Pancreas (tissue), 10 donors: ENCODE measurements around the gene WWC1. TPM values are rescaled to one million over a fixed set of nuclear protein-coding genes. Genes with fewer than 3 reads are reported as not detected.

ENCODE experiments used
- ATAC-seq, 4 donors: fragments of 200-7000 bp; cut with Tn5 transposase; one replicate each; pipeline versions ENCODE4 v1.8.0 to v1.9.1; 2020; ENCODE audit warnings: mild to moderate bottlenecking in 4 of 4, moderate library complexity in 4 of 4
- DNase-seq, 6 donors: peaks; one replicate each; pipeline ENCODE4 v3.0.0-alpha.2; 2020
- FAIRE-seq: peaks from 2 replicates; lab custom pipeline; 2012; peaks lifted over from hg19 to GRCh38; lab: Jason Lieb, UNC
- H3K27ac ChIP-seq, 4 donors: fragments of 200-600 bp; sonication (generic); 1 replicate in 3 of 4; 2 replicates in 1 of 4; pipeline versions ENCODE4 v1.5.0 to v1.8.0; 2020
- H3K27me3 ChIP-seq, 4 donors: fragments of 200-600 bp; one replicate each; pipeline ENCODE4 v1.8.0; 2021
- H3K36me3 ChIP-seq, 3 donors: fragments of 200-600 bp; sonication (generic) in 1 of 3; one replicate each; pipeline versions ENCODE4 v1.5.0 to v1.8.0; 2020 to 2021
- H3K4me1 ChIP-seq, 3 donors: fragments of 200-600 bp; one replicate each; pipeline ENCODE4 v1.8.0; 2021
- H3K4me3 ChIP-seq, 4 donors: fragments of 200-600 bp; sonication (generic) in 2 of 4; one replicate each; pipeline versions ENCODE4 v1.5.0 to v1.8.0; 2020 to 2021
- H3K9me3 ChIP-seq, 4 donors: fragments of 200-600 bp; one replicate each; pipeline ENCODE4 v1.8.0; 2021
- CTCF ChIP-seq, 4 donors: fragments of 200-600 bp; sonication (generic) in 3 of 4; IDR thresholded peaks; one replicate each; pipeline versions ENCODE4 v1.5.0 to v1.8.0; 2021; ENCODE audit warnings: antibody characterized with exemption in 4 of 4
- WGBS, 2 donors: extraction: QIAGEN DNeasy Blood & Tissue Kit; methylation state at CpG; one replicate each; pipeline ENCODE4 v1.1.7; 2013; 5-methylcytosine and 5-hydroxymethylcytosine counted together
- intact Hi-C, 3 donors: fragments of 100-400 bp; cut with DNase I; formaldehyde crosslinking; loops; one replicate each; pipeline versions ENCODE4 v1.11.1 to v1.14.2; 2022
- polyA plus RNA-seq, 2 donors: library from polyadenylated mRNA; stranded (reverse); fragments of 200-250 nt; gene quantifications; one replicate each; pipeline ENCODE4 v1.2.3, GENCODE V29; 2013
- total RNA-seq, 6 donors: library from RNA; stranded (reverse); fragmentation: NEBNext Ultra II Directional in 4 of 6; extraction: Animal tissue kit (Norgen Biotek cat#: 25700) in 4 of 6; gene quantifications; one replicate each; pipeline versions ENCODE4 v1.2.1 to v1.2.4, GENCODE V29; 2021 to 2023
- donor health status: healthy with polysubstance abuse.
- donor health status: DM: no; HTN: no; CAD: no; lungs with moderate emphysema.
- donor health status: DM: no; HTN: no; CAD: no.
- donor health status: control.
- donor health status: control.
- donor health status: Bipolar disorder and iron deficiency.
- donor health status: DM: yes; HTN: yes; CAD: no.
- donor health status: DM: no; HTN: no; CAD: no.
- donor health status: DM: no; HTN: no; CAD: no.
- donor health status: DM: yes; HTN: yes; CAD: no.

Gene WWC1
- total and polyA plus RNA-seq, 8 donors, result 35.0 to 54.2 (median 38.7) TPM

- 23 to 26% methylated on average over 18 of the region's 18 CpGs for WGBS, 2 donors
- peak overlapping the region; percentile 69 to 93 (median 80) for H3K4me3 ChIP-seq
- H3K9me3 ChIP-seq, result no peaks in the 10 kb centered on the region
- ATAC-seq (no peak), FAIRE-seq (no peak), DNase-seq (no peak)
- H3K27ac ChIP-seq, result peak overlapping the region in 3 of 4 donors; percentile 51 to 71 (median 66)
- no peaks in the 10 kb centered on the region for H3K36me3 ChIP-seq
- H3K4me1 ChIP-seq, result peaks cover 10 to 36% (median 21%) of the 10 kb centered on the region in 3 donors
- intact Hi-C loops, result loop anchor here in 1 of 3 donors (10.0 kb wide), 1 partner anchor 72 kb away; no protein-coding TSS in a partner anchor
- TF ChIP-seq CTCF (IDR thresholded peaks at IDR 0.05), result no peak
- H3K27me3 ChIP-seq, result no peaks in the 10 kb centered on the region
Observed at GRCh38 chr5:168292786-168293696, 1.6 kb downstream of the WWC1 start.

- peak in 5 of 6 donors; percentile 60 to 80 (median 72) for DNase-seq
- H3K4me3 ChIP-seq, result no peak overlapping the region
Observed at GRCh38 chr5:168295574-168296201, 4.2 kb downstream of the WWC1 start.

GRCh38 chr5:168296682-168297081 is 5.2 kb downstream of the WWC1 start:
- DNase-seq, result no peak
- TF ChIP-seq CTCF (IDR thresholded peaks at IDR 0.05), result no peak
- Histone ChIP-seq H3K36me3 (no peaks in the 10 kb centered on the region), H3K4me1 (peaks cover 12 to 46% (median 41%) of the 10 kb centered on the region in 3 donors), H3K27ac (peak overlapping the region; percentile 37 to 71 (median 70)), H3K4me3 (no peak overlapping the region), H3K9me3 (no peaks in the 10 kb centered on the region), H3K27me3 (no peaks in the 10 kb centered on the region)
- ATAC-seq, result no peak
- 53 to 62% methylated on average over 2 of the region's 2 CpGs for WGBS, 2 donors
- no peak for FAIRE-seq
- intact Hi-C loops, result loop anchor here in 1 of 3 donors (10.0 kb wide), 1 partner anchor 68 kb away; no protein-coding TSS in a partner anchor

More at GRCh38 chr5:168295574-168296201, 4.2 kb downstream of the WWC1 start:
- Histone ChIP-seq H3K4me1 (peaks cover 5 to 36% (median 31%) of the 10 kb centered on the region in 3 donors), H3K27ac (peak overlapping the region; percentile 37 to 71 (median 70)), H3K9me3 (no peaks in the 10 kb centered on the region), H3K36me3 (no peaks in the 10 kb centered on the region), H3K27me3 (no peaks in the 10 kb centered on the region)
- TF ChIP-seq CTCF (IDR thresholded peaks at IDR 0.05), result peak in 2 of 4 donors; percentile 30 to 31
- FAIRE-seq (no peak), ATAC-seq (peak; percentile 33 to 57 (median 50))
- 26 to 35% methylated on average over 12 of the region's 12 CpGs for WGBS, 2 donors
- intact Hi-C loops, result loop anchor here in 1 of 3 donors (10.0 kb wide), 1 partner anchor 69 kb away; no protein-coding TSS in a partner anchor

- H3K36me3 ChIP-seq, result no peaks in the 10 kb centered on the region
- no peak for FAIRE-seq
- no peak for ATAC-seq
- peaks cover 17 to 52% (median 40%) of the 10 kb centered on the region in 3 donors for H3K4me1 ChIP-seq
- no peak overlapping the region for H3K4me3 ChIP-seq
- no peaks in the 10 kb centered on the region for H3K9me3 ChIP-seq
- WGBS, 2 donors, result 97 to 99% methylated on average over 7 of the region's 7 CpGs
- H3K27ac ChIP-seq, result peak overlapping the region in 1 of 4 donors; percentile 23
- intact Hi-C loops, result loop anchor here in 1 of 3 donors (10.0 kb wide), 1 partner anchor 66 kb away; no protein-coding TSS in a partner anchor
- TF ChIP-seq CTCF (IDR thresholded peaks at IDR 0.05), result no peak
- DNase-seq, result no peak
- H3K27me3 ChIP-seq, result no peaks in the 10 kb centered on the region
Observed at GRCh38 chr5:168298949-168299348, 7.5 kb downstream of the WWC1 start.
